GM06990 (cell line): ENCODE measurements around the gene CARD11.

ENCODE experiments used
- DNase-seq: peaks from one replicate; pipeline ENCODE4 v3.0.0-alpha.2; 2011; ENCODE audit not compliant: insufficient read length; ENCODE audit errors: extremely low read depth
- H3K27me3 ChIP-seq: replicated peaks from 2 replicates; pipeline ENCODE4 v1.6.0; 2011; ENCODE audit warnings: low read length; ENCODE audit not compliant: control insufficient read depth, insufficient read depth
- H3K36me3 ChIP-seq: 2 replicates; pipeline ENCODE4 v1.5.1; 2011; ENCODE audit warnings: low read length; ENCODE audit not compliant: control insufficient read depth, insufficient read depth
- H3K4me3 ChIP-seq: replicated peaks from 2 replicates; pipeline ENCODE4 v1.5.1; 2011; ENCODE audit warnings: low read depth, mild to moderate bottlenecking, control low read depth, low read length
- TF ChIP-seq, protein P1 (sequence below): IDR thresholded peaks from 2 replicates; pipeline ENCODE4 v1.5.1; 2011; ENCODE audit warnings: low read length, control low read depth, mild to moderate bottlenecking, inconsistent platforms; ENCODE audit not compliant: insufficient read depth, poor library complexity, severe bottlenecking

The CARD11 gene

DNA sequence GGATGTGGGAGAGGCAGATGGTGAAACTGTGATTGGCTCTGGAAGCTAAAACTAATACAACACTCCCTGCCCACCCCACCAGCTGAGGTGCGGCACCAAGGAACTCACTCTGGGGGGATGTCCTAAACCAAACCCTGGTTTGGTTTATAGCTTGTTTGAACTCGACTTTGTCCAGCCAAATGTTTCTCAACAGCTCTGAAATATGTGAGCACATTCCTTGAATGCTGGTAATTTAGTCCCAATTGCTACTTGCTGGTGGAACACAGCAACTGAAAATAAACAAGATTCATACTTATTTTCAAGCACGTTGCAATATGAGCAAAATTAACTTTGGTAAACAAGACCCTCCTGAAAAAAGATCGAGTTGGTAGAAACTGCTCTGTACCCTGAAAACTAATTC, 39.7 kb upstream of the CARD11 start:
- TF ChIP-seq, protein P1, sequence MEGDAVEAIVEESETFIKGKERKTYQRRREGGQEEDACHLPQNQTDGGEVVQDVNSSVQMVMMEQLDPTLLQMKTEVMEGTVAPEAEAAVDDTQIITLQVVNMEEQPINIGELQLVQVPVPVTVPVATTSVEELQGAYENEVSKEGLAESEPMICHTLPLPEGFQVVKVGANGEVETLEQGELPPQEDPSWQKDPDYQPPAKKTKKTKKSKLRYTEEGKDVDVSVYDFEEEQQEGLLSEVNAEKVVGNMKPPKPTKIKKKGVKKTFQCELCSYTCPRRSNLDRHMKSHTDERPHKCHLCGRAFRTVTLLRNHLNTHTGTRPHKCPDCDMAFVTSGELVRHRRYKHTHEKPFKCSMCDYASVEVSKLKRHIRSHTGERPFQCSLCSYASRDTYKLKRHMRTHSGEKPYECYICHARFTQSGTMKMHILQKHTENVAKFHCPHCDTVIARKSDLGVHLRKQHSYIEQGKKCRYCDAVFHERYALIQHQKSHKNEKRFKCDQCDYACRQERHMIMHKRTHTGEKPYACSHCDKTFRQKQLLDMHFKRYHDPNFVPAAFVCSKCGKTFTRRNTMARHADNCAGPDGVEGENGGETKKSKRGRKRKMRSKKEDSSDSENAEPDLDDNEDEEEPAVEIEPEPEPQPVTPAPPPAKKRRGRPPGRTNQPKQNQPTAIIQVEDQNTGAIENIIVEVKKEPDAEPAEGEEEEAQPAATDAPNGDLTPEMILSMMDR, result no peak
- no peak for DNase-seq
- Histone ChIP-seq H3K36me3 (no peaks in the 10 kb centered on the region), H3K27me3 (0 out of 2 replicates have a peak, but pooled peaks cover 1% of the 10 kb centered on the region), H3K4me3 (no peak overlapping the region)

DNA sequence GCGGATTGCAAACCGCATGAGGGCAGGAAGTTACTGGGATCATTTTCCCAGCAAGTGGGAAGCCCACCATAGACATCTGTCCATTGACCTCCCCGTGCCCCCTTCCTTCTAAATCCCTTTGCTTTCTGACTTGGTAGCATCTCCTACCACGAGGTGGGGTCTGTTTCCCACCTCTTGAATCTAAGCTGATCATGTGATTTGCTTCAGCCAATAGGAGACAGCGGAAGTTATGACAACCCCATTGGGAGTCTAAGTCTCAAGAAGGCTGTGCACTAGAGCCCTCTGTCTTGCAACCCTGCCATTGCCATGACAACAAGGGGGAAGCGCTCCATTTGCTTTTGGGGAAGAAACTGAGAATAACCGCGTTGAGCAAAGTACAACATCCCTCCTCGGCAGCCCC, 39.2 kb upstream of the CARD11 start:
- Histone ChIP-seq H3K4me3 (no peak overlapping the region), H3K36me3 (no peaks in the 10 kb centered on the region), H3K27me3 (0 out of 2 replicates have a peak, but pooled peaks cover 1% of the 10 kb centered on the region)
- TF ChIP-seq, protein P1, result no peak
- DNase-seq, result no peak

DNA sequence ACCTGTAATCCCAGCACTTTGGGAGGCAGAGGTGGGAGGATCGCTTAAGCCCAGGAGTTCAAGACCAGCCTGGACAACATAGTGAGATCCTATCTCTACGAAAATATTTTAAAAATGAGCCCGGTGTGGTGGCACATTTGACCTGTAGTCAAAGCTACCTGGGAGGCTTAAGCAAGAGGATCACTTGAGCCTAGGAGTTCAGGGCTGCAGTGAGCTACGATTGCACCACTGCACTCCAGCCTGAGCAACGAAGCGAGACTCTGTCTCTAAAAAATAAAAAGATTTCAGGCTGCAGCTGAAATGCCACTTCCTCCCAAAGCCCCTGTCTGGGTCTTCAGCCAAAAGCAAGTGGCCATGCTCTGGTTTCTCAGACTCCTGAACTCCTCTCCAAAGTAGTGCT, 38.7 kb upstream of the CARD11 start:
- no peak for DNase-seq
- no peak overlapping the region for H3K4me3 ChIP-seq
- H3K36me3 ChIP-seq, result no peaks in the 10 kb centered on the region
- H3K27me3 ChIP-seq, result 0 out of 2 replicates have a peak, but pooled peaks cover 1% of the 10 kb centered on the region
- TF ChIP-seq, protein P1, result no peak

DNA sequence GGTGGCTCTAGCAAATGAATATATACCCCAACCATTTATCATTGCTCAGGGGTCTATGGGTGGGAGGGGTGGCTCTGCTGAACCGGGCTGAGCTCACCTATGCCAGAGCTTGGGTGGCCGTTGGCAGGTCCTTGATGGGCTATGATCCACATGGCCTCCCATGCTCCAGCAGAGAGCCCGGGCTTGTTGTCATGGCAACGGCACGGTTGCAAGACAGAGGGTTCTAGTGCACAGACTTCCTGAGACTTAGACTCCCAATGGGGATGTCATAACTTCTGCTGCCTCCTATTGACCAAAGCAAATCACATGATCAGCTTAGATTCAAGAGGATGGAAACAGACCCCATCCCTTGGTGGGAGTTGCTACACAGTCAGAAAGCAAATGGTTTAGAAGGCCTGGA, 36.4 kb upstream of the CARD11 start:
- Histone ChIP-seq H3K36me3 (no peaks in the 10 kb centered on the region), H3K4me3 (no peak overlapping the region), H3K27me3 (0 out of 2 replicates have a peak, but pooled peaks cover 1% of the 10 kb centered on the region)
- TF ChIP-seq, protein P1, result no peak
- DNase-seq, result no peak

DNA sequence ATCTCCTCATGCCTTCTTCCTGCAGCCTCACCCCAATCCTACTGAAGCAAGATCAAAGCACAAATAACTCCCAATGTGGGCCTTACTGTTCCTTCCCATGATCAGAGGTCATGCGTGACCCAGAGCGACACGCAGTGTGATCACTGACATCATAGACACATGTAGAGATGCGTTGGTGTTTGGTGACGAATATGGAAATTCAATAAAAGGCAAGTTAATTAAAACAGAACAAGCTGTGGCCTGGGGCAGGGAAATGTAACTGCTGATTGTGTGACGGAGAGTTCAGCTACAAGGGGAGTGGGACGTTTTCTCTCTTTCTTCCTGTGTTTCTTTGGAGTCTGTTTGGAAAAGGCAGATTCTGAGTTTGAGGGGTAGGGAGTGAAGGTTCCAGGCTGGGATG, 34.8 kb upstream of the CARD11 start:
- Histone ChIP-seq H3K27me3 (no peaks in the 10 kb centered on the region), H3K36me3 (no peaks in the 10 kb centered on the region), H3K4me3 (no peak overlapping the region)
- no peak for DNase-seq
- TF ChIP-seq, protein P1, result no peak

GRCh38 chr7:3076700-3077099, 33.0 kb upstream of the CARD11 start:
- Histone ChIP-seq H3K27me3 (no peaks in the 10 kb centered on the region), H3K4me3 (no peak overlapping the region), H3K36me3 (no peaks in the 10 kb centered on the region)
- DNase-seq, result no peak
- TF ChIP-seq, protein P1, result no peak
